HEK293 (cell line): Measurements from ENCODE around the gene TRDMT1.

Experiments used
- EGR2 ChIP-seq: fragments of 450-650 bp; formaldehyde crosslinking; IDR thresholded peaks from 2 replicates; pipeline ENCODE4 v1.5.1; 2016; ENCODE audit warnings: low read depth, missing biosample characterization, missing genetic modification characterization
- GLI4 ChIP-seq: fragments of 450-650 bp; formaldehyde crosslinking; IDR thresholded peaks from 2 replicates; pipeline ENCODE4 v1.5.1; 2016; ENCODE audit warnings: missing biosample characterization, missing genetic modification characterization
- HOXC10 ChIP-seq: sonication (generic); formaldehyde crosslinking; IDR thresholded peaks from 2 replicates; pipeline ENCODE4 v1.8.1; 2023; ENCODE audit warnings: mild to moderate bottlenecking, missing genetic modification reagents
- IKZF3 ChIP-seq: fragments of 450-650 bp; IDR thresholded peaks from 2 replicates; pipeline ENCODE4 v1.5.0; 2018; ENCODE audit warnings: missing biosample characterization, mild to moderate bottlenecking, missing genetic modification characterization, moderate library complexity
- KLF10 ChIP-seq: fragments of 450-650 bp; IDR thresholded peaks from 2 replicates; pipeline ENCODE4 v1.5.1; 2018; ENCODE audit warnings: missing biosample characterization, mild to moderate bottlenecking, missing genetic modification characterization
- PATZ1 ChIP-seq: fragments of 450-650 bp; formaldehyde crosslinking; IDR thresholded peaks from 2 replicates; pipeline ENCODE4 v1.5.1; 2016; ENCODE audit warnings: missing biosample characterization, missing genetic modification characterization
- REST ChIP-seq: fragments of 450-650 bp; formaldehyde crosslinking; IDR thresholded peaks from 2 replicates; pipeline ENCODE4 v1.5.1; 2016; ENCODE audit warnings: missing biosample characterization, missing genetic modification characterization
- SCRT2 ChIP-seq: fragments of 450-650 bp; formaldehyde crosslinking; IDR thresholded peaks from 2 replicates; pipeline ENCODE4 v1.5.1; 2016; ENCODE audit warnings: missing biosample characterization, missing genetic modification characterization
- SP2 ChIP-seq: fragments of 450-650 bp; formaldehyde crosslinking; IDR thresholded peaks from 2 replicates; pipeline ENCODE4 v1.5.1; 2016; ENCODE audit warnings: missing biosample characterization, missing genetic modification characterization
- SP7 ChIP-seq: fragments of 450-650 bp; formaldehyde crosslinking; IDR thresholded peaks from 2 replicates; pipeline ENCODE4 v1.5.1; 2016; ENCODE audit warnings: missing biosample characterization, missing genetic modification characterization
- ZBTB11 ChIP-seq: fragments of 450-650 bp; formaldehyde crosslinking; conservative IDR thresholded peaks from 2 replicates; pipeline ENCODE4 v1.5.1; 2016; ENCODE audit warnings: low read depth, missing biosample characterization, missing genetic modification characterization
- ZBTB26 ChIP-seq: fragments of 450-650 bp; formaldehyde crosslinking; optimal IDR thresholded peaks from 2 replicates; pipeline ENCODE3; 2016; ENCODE audit warnings: missing biosample characterization, mild to moderate bottlenecking, missing genetic modification characterization
- ZBTB8A ChIP-seq: fragments of 450-650 bp; formaldehyde crosslinking; IDR thresholded peaks from 2 replicates; pipeline ENCODE4 v1.5.1; 2016; ENCODE audit warnings: missing biosample characterization, missing genetic modification characterization
- ZFHX2 ChIP-seq: fragments of 450-650 bp; formaldehyde crosslinking; conservative IDR thresholded peaks from 2 replicates; pipeline ENCODE4 v1.5.1; 2016; ENCODE audit warnings: missing biosample characterization, missing genetic modification characterization
- ZFP3 ChIP-seq: fragments of 450-650 bp; formaldehyde crosslinking; IDR thresholded peaks from 2 replicates; pipeline ENCODE4 v1.5.1; 2016; ENCODE audit warnings: low read depth, missing biosample characterization, missing genetic modification characterization
- ZNF112 ChIP-seq: fragments of 450-650 bp; formaldehyde crosslinking; IDR thresholded peaks from 2 replicates; pipeline ENCODE4 v1.5.0; 2017; ENCODE audit warnings: missing biosample characterization, missing genetic modification characterization
- ZNF184 ChIP-seq: fragments of 450-650 bp; IDR thresholded peaks from 2 replicates; pipeline ENCODE4 v1.5.1; 2018; ENCODE audit warnings: missing biosample characterization, mild to moderate bottlenecking, missing genetic modification characterization
- ZNF366 ChIP-seq: fragments of 450-650 bp; formaldehyde crosslinking; conservative IDR thresholded peaks from 2 replicates; pipeline ENCODE4 v1.5.1; 2016; ENCODE audit warnings: missing biosample characterization, missing genetic modification characterization
- ZNF37A ChIP-seq: fragments of 450-650 bp; IDR thresholded peaks from 2 replicates; pipeline ENCODE4 v1.5.1; 2018; ENCODE audit warnings: missing biosample characterization, missing genetic modification characterization
- ZNF394 ChIP-seq: fragments of 450-650 bp; formaldehyde crosslinking; IDR thresholded peaks from 2 replicates; pipeline ENCODE4 v1.5.1; 2016; ENCODE audit warnings: missing biosample characterization, missing genetic modification characterization, mild to moderate bottlenecking, moderate library complexity, borderline replicate concordance
- ZNF398 ChIP-seq: fragments of 450-650 bp; formaldehyde crosslinking; IDR thresholded peaks from 2 replicates; pipeline ENCODE4 v1.5.1; 2017; ENCODE audit warnings: missing biosample characterization, missing genetic modification characterization
- ZNF404 ChIP-seq: fragments of 450-650 bp; formaldehyde crosslinking; IDR thresholded peaks from 2 replicates; pipeline ENCODE4 v1.5.1; 2017; ENCODE audit warnings: missing biosample characterization, missing genetic modification characterization
- ZNF514 ChIP-seq: fragments of 450-650 bp; formaldehyde crosslinking; IDR thresholded peaks from 2 replicates; pipeline ENCODE4 v1.5.1; 2016; ENCODE audit warnings: missing biosample characterization, missing genetic modification characterization
- ZNF529 ChIP-seq: fragments of 450-650 bp; formaldehyde crosslinking; IDR thresholded peaks from 2 replicates; pipeline ENCODE4 v1.5.1; 2017; ENCODE audit warnings: missing genetic modification characterization, missing biosample characterization; ENCODE audit not compliant: insufficient replicate concordance
- ZNF548 ChIP-seq: fragments of 450-650 bp; formaldehyde crosslinking; IDR thresholded peaks from 2 replicates; pipeline ENCODE4 v1.5.1; 2016; ENCODE audit warnings: missing biosample characterization, missing genetic modification characterization
- ZNF623 ChIP-seq: fragments of 450-650 bp; formaldehyde crosslinking; IDR thresholded peaks from 2 replicates; pipeline ENCODE4 v1.5.1; 2016; ENCODE audit warnings: missing biosample characterization, missing genetic modification characterization

TRDMT1 gene

GRCh38 chr10:17229967-17230682 is 28.7 kb upstream of the TRDMT1 start (continued):
- TF ChIP-seq REST (tag by site-specific recombination) (peak; percentile 19; the same call in 1 of the 2 replicates), ZNF394 (tag by site-specific recombination) (peak; percentile 53; the same call in 1 of the 2 replicates), ZNF548 (tag by site-specific recombination) (no peak), ZFHX2 (peak; percentile 75), ZNF404 (tag by site-specific recombination) (no peak), IKZF3 (tag by site-specific recombination) (peak; percentile 62), ZNF37A (tag by site-specific recombination) (no peak; the same call in 1 of the 2 replicates), ZBTB11 (tag by site-specific recombination) (peak; percentile 33), ZNF529 (tag by site-specific recombination) (peak; percentile 12), ZFP3 (tag by site-specific recombination) (no peak), KLF10 (peak; percentile 84), ZNF623 (no peak), ZNF184 (tag by site-specific recombination) (0 out of 2 replicates have a peak, but pooled peaks have one; percentile 46), SP7 (tag by site-specific recombination) (peak; percentile 87), ZNF366 (tag by site-specific recombination) (peak; percentile 89), SCRT2 (tag by site-specific recombination) (peak; percentile 54), SP2 (tag by site-specific recombination) (peak; percentile 76), ZNF112 (tag by site-specific recombination) (no peak), EGR2 (tag by site-specific recombination) (peak; percentile 62), ZBTB26 (tag by site-specific recombination) (peak; percentile 5), ZNF514 (tag by site-specific recombination) (no peak), HOXC10 (CRISPR knock-in tag) (no peak; the same call in 1 of the 2 replicates), ZNF398 (peak; percentile 95), GLI4 (tag by site-specific recombination) (no peak), PATZ1 (tag by site-specific recombination) (peak; percentile 74; the same call in 1 of the 2 replicates), ZBTB8A (tag by site-specific recombination) (peak; percentile 77)
